HL-60 (cell line): ENCODE measurements around the gene GRIN2B.

Experiments used
- GABPA ChIP-seq: IDR thresholded peaks from 2 replicates; pipeline ENCODE4 v1.6.1; 2012; ENCODE audit warnings: low read depth
- POLR2AphosphoS5 ChIP-seq: IDR thresholded peaks from 2 replicates; pipeline ENCODE4 v1.6.1; 2012; ENCODE audit warnings: low read depth
- REST ChIP-seq: IDR thresholded peaks from 2 replicates; pipeline ENCODE4 v1.6.1; 2012; ENCODE audit warnings: low read depth; ENCODE audit not compliant: insufficient replicate concordance
- SPI1 ChIP-seq: IDR thresholded peaks from 2 replicates; pipeline ENCODE4 v1.6.1; 2012; ENCODE audit warnings: low read depth, mild to moderate bottlenecking, borderline replicate concordance
- TF ChIP-seq, protein P1 (sequence below): IDR thresholded peaks from one replicate; pipeline ENCODE4 v1.5.1; 2011; ENCODE audit warnings: low read length, control low read depth, inconsistent platforms; ENCODE audit not compliant: insufficient read depth

- TF ChIP-seq, protein P1, sequence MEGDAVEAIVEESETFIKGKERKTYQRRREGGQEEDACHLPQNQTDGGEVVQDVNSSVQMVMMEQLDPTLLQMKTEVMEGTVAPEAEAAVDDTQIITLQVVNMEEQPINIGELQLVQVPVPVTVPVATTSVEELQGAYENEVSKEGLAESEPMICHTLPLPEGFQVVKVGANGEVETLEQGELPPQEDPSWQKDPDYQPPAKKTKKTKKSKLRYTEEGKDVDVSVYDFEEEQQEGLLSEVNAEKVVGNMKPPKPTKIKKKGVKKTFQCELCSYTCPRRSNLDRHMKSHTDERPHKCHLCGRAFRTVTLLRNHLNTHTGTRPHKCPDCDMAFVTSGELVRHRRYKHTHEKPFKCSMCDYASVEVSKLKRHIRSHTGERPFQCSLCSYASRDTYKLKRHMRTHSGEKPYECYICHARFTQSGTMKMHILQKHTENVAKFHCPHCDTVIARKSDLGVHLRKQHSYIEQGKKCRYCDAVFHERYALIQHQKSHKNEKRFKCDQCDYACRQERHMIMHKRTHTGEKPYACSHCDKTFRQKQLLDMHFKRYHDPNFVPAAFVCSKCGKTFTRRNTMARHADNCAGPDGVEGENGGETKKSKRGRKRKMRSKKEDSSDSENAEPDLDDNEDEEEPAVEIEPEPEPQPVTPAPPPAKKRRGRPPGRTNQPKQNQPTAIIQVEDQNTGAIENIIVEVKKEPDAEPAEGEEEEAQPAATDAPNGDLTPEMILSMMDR = no peak
- TF ChIP-seq REST (no peak), POLR2AphosphoS5 (no peak), GABPA (no peak), SPI1 (no peak)
Measured at GRCh38 chr12:13979772-13980378, 1.5 kb downstream of the GRIN2B start.
